GM12873 (cell line): ENCODE results near the gene CCIN.

Source experiments
- TF ChIP-seq, protein P1 (sequence below): IDR thresholded peaks from 2 replicates; pipeline ENCODE4 v1.5.1; 2012; ENCODE audit warnings: low read depth, mild to moderate bottlenecking, moderate library complexity, low read length, control low read depth; ENCODE audit not compliant: insufficient read depth; ENCODE audit errors: missing control alignments

CCIN gene

DNA sequence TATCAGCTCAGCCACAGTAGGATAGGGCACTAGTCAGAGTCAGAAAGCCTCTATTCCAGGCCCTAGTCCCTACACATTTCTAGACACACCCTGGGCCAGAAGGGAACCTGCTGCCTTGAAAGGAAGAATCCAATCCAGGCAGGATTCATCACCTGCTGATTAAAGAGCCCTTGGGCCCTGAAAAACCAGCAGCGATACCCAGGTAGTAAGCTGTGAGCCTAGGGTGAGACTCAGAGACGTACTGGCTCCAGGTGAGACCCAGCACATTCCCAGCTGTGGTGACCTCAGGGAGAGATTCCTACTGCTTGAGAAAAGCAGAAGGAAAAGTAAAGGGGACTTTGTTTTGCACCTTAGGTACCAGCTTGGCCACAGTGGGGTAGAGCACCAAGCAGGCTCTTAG, 4.7 kb downstream of the CCIN start:
- TF ChIP-seq, protein P1, sequence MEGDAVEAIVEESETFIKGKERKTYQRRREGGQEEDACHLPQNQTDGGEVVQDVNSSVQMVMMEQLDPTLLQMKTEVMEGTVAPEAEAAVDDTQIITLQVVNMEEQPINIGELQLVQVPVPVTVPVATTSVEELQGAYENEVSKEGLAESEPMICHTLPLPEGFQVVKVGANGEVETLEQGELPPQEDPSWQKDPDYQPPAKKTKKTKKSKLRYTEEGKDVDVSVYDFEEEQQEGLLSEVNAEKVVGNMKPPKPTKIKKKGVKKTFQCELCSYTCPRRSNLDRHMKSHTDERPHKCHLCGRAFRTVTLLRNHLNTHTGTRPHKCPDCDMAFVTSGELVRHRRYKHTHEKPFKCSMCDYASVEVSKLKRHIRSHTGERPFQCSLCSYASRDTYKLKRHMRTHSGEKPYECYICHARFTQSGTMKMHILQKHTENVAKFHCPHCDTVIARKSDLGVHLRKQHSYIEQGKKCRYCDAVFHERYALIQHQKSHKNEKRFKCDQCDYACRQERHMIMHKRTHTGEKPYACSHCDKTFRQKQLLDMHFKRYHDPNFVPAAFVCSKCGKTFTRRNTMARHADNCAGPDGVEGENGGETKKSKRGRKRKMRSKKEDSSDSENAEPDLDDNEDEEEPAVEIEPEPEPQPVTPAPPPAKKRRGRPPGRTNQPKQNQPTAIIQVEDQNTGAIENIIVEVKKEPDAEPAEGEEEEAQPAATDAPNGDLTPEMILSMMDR, result no peak

- TF ChIP-seq, protein P1, result no peak
Measured at GRCh38 chr9:36174271-36174670, 5.1 kb downstream of the CCIN start.

GRCh38 chr9:36174731-36175130, 5.5 kb downstream of the CCIN start:
- TF ChIP-seq, protein P1, result no peak

GRCh38 chr9:36177571-36177970, 8.4 kb downstream of the CCIN start:
- TF ChIP-seq, protein P1, result no peak

GRCh38 chr9:36187414-36187813, 18.2 kb downstream of the CCIN start:
- TF ChIP-seq, protein P1, result no peak

- TF ChIP-seq, protein P1, result no peak
Measured at GRCh38 chr9:36188212-36188611, 19.0 kb downstream of the CCIN start.

DNA sequence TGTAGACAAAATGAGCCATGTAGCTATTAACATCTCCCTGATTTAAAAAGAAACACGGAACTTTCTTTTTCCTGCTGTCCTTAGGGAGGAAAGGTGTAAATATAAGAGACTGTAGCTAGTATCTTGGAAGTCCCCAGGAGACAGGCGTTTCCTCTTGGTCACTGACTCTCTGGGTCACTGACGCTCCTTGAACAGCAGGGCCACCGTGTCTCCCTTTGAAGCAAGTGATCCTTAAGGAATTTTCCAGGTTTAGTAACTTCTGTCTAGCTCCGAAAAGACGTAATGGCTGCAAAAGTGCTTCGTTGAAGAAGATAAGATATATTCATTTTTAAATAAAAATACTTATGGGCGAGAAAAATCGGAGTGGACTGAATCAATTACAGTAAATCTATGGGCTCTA, 20.8 kb downstream of the CCIN start:
- TF ChIP-seq, protein P1, result no peak
